Lower leg skin (tissue), 3 donors: ENCODE data around the gene DNAJC17.

Source experiments
- POLR2A ChIP-seq, 2 donors: fragments of 450-650 bp; IDR thresholded peaks; one replicate each; pipeline ENCODE4 v1.6.1; 2016 to 2017; ENCODE audit warnings: antibody characterized with exemption in 2 of 2, mild to moderate bottlenecking in 1 of 2, moderate library complexity in 1 of 2
- TF ChIP-seq, protein P1 (sequence below), 3 donors: fragments of 450-650 bp; IDR thresholded peaks; one replicate each; pipeline ENCODE4 v1.5.1; 2016; ENCODE audit warnings: antibody characterized with exemption in 3 of 3, mild to moderate bottlenecking in 3 of 3, moderate library complexity in 2 of 3

DNA sequence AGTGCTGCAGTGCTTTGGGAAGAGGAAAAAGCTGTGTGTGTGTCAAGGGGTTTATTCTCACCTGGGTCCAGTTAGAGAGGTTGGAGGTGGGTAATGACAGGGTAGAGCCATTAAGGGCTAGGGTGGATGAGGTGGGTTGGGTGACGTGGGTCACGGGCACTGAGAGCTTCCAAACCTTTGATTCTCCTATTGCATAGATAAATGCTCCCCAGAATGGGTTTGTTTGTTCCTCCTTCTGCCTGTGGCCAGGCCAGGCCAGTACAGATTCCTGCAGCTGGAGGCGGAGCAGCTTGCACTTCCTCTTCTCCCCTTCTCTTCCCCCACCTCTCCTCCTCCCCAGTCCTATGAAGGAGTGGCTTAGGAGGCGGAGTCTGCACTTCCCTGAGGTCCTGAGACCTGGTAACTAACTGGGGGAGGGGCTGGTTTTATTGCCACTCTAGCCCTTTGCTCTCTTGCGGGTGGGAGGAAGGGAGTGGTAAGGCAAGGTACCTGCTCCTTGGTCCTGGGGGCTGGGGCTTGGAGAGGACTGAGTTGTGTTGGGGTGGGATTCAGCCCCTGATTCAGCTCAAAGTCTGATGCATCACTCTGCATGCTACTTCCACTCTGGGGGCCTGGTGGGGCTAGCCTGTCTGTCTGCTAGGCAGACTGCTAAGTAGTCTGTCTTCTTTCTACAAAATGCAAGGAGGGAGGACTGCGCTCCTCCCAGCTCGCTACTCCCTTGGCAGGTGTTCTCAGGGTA, 40.1 kb upstream of the DNAJC17 start:
- TF ChIP-seq, protein P1, sequence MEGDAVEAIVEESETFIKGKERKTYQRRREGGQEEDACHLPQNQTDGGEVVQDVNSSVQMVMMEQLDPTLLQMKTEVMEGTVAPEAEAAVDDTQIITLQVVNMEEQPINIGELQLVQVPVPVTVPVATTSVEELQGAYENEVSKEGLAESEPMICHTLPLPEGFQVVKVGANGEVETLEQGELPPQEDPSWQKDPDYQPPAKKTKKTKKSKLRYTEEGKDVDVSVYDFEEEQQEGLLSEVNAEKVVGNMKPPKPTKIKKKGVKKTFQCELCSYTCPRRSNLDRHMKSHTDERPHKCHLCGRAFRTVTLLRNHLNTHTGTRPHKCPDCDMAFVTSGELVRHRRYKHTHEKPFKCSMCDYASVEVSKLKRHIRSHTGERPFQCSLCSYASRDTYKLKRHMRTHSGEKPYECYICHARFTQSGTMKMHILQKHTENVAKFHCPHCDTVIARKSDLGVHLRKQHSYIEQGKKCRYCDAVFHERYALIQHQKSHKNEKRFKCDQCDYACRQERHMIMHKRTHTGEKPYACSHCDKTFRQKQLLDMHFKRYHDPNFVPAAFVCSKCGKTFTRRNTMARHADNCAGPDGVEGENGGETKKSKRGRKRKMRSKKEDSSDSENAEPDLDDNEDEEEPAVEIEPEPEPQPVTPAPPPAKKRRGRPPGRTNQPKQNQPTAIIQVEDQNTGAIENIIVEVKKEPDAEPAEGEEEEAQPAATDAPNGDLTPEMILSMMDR (IDR thresholded peaks at IDR 0.05) = no peak
- no peak for TF ChIP-seq POLR2A (IDR thresholded peaks at IDR 0.05)
